H1 (cell line): Measurements from ENCODE around the gene MRS2.

ENCODE experiments used
- CHD2 ChIP-seq: IDR thresholded peaks from 2 replicates; pipeline ENCODE4 v1.6.1; 2012; ENCODE audit warnings: low read length, improper control_type of control experiment
- CREB1 ChIP-seq: IDR thresholded peaks from 2 replicates; pipeline ENCODE4 v1.6.1; 2012; ENCODE audit warnings: inconsistent platforms
- CTCF ChIP-seq, 3 experiments: IDR thresholded peaks; 1 replicate in 2 of 3; 2 replicates in 1 of 3; pipeline versions ENCODE4 v1.5.1 to v1.6.1; 2011; ENCODE audit warnings: low read length in 3 of 3, mild to moderate bottlenecking in 3 of 3, inconsistent platforms in 2 of 3, low read depth in 1 of 3, moderate library complexity in 1 of 3; ENCODE audit not compliant: insufficient read depth in 1 of 3; ENCODE audit errors: control extremely low read depth in 1 of 3
- HDAC2 ChIP-seq, 2 experiments: fragments of 300-600 bp in 1 of 2; sonication (generic) in 1 of 2; IDR thresholded peaks; 2 replicates each; pipeline ENCODE4 v1.6.1; 2011 to 2012; ENCODE audit warnings: low read depth in 2 of 2, low read length in 2 of 2, mild to moderate bottlenecking in 2 of 2, moderate library complexity in 2 of 2, borderline replicate concordance in 1 of 2, inconsistent platforms in 1 of 2
- POLR2A ChIP-seq, 2 experiments: IDR thresholded peaks; 1 replicate in 1 of 2; 2 replicates in 1 of 2; pipeline ENCODE4 v1.6.1; 2011; ENCODE audit warnings: low read depth in 2 of 2, low read length in 2 of 2, mild to moderate bottlenecking in 2 of 2; ENCODE audit errors: control extremely low read depth in 1 of 2
- RAD21 ChIP-seq, 2 experiments: IDR thresholded peaks in 1 of 2; conservative IDR thresholded peaks in 1 of 2; 2 replicates each; pipeline ENCODE4 v1.6.1; 2011; ENCODE audit warnings: low read depth in 2 of 2, low read length in 2 of 2, improper control_type of control experiment in 1 of 2, inconsistent platforms in 1 of 2, mild to moderate bottlenecking in 1 of 2, moderate library complexity in 1 of 2

- TF ChIP-seq CREB1 (no peak), CTCF (IDR thresholded peaks at IDR 0.05; ENCODE audit: control extremely low read depth in 1 of 3, insufficient read depth in 1 of 3, low read depth in 1 of 3, low read length in 3 of 3) (peak; percentile 3 to 67 (median 51)), CHD2 (no peak), POLR2A (IDR thresholded peaks at IDR 0.05; ENCODE audit: control extremely low read depth in 1 of 2, low read depth in 2 of 2, low read length in 2 of 2) (no peak), HDAC2 (IDR thresholded peaks at IDR 0.05; ENCODE audit: borderline replicate concordance in 1 of 2, low read depth in 2 of 2, low read length in 2 of 2) (no peak), RAD21 (IDR thresholded peaks at IDR 0.05 in 1 of 2, conservative IDR thresholded peaks at IDR 0.05 in 1 of 2; ENCODE audit: low read depth in 2 of 2, low read length in 2 of 2) (peak; percentile 69 to 72)
Measured at GRCh38 chr6:24431045-24431451, 28.3 kb downstream of the MRS2 start.
